PC-9 (cell line): Measurements from ENCODE around the gene PITX1. TPM values are rescaled to one million over a fixed set of nuclear protein-coding genes. Genes with fewer than 3 reads are reported as not detected.

Experiments used
- BruUV-seq: library from RNA; stranded (reverse); fragments of 400-500 nt; replicated peaks from 2 replicates; lab custom pipeline; 2021; lab: Mats Ljungman, UMichigan
- CTCF ChIA-PET: fragments of 300-600 bp; sonication (Branson Sonifier 250); formaldehyde crosslinking; loops from one replicate; lab custom pipeline; 2022; ENCODE audit warnings: antibody characterized with exemption; lab: Charles Lee
- POLR2A ChIA-PET: fragments of 300-600 bp; sonication (Branson Sonifier 250); formaldehyde crosslinking; loops from one replicate; lab custom pipeline; 2022; ENCODE audit warnings: antibody characterized with exemption; ENCODE audit not compliant: unreplicated experiment; lab: Charles Lee
- DNase-seq, 2 experiments: peaks; one replicate each; pipeline versions ENCODE4 v3.0.0 to v3.0.0-alpha.2; 2015 to 2022; ENCODE audit warnings: mixed read lengths in 1 of 2
- H2AFZ ChIP-seq: fragments of 200-600 bp; sonication (generic); 2 replicates; pipeline ENCODE4 v1.8.1; 2017; ENCODE audit warnings: antibody characterized with exemption
- H3F3A ChIP-seq: fragments of 200-600 bp; sonication (generic); 2 replicates; pipeline ENCODE4 v1.8.1; 2017; ENCODE audit warnings: antibody characterized with exemption, mild to moderate bottlenecking, low read depth; ENCODE audit not compliant: insufficient read depth
- H3K27ac ChIP-seq: fragments of 200-600 bp; sonication (generic); 2 replicates; pipeline ENCODE4 v1.6.1; 2016; ENCODE audit warnings: mixed run types
- H3K27me3 ChIP-seq: fragments of 200-600 bp; sonication (generic); 2 replicates; pipeline ENCODE4 v1.6.1; 2016; ENCODE audit warnings: low read depth, mixed run types; ENCODE audit not compliant: insufficient read depth
- H3K36me3 ChIP-seq: fragments of 200-600 bp; sonication (generic); 2 replicates; pipeline ENCODE4 v1.6.1; 2016; ENCODE audit warnings: low read depth, mixed run types
- H3K4me1 ChIP-seq: fragments of 200-600 bp; sonication (generic); replicated peaks from 2 replicates; pipeline ENCODE4 v1.6.1; 2016; ENCODE audit warnings: mixed run types; ENCODE audit not compliant: insufficient read depth
- H3K4me2 ChIP-seq: fragments of 200-600 bp; sonication (generic); 2 replicates; pipeline ENCODE4 v1.6.1; 2017; ENCODE audit warnings: mixed run types
- H3K4me3 ChIP-seq: fragments of 200-600 bp; sonication (generic); 2 replicates; pipeline ENCODE4 v1.6.1; 2016; ENCODE audit warnings: mixed run types
- H3K79me2 ChIP-seq: fragments of 200-600 bp; sonication (generic); 2 replicates; pipeline ENCODE4 v1.6.1; 2017; ENCODE audit warnings: low read depth, mixed run types
- H3K9me2 ChIP-seq: fragments of 200-600 bp; sonication (generic); 2 replicates; pipeline ENCODE4 v1.8.1; 2017; ENCODE audit warnings: mild to moderate bottlenecking; ENCODE audit not compliant: insufficient read depth
- H3K9me3 ChIP-seq: fragments of 200-600 bp; sonication (generic); 2 replicates; pipeline ENCODE4 v1.8.1; 2016; ENCODE audit warnings: low read depth; ENCODE audit not compliant: insufficient read depth
- H4K20me1 ChIP-seq: fragments of 200-600 bp; sonication (generic); 2 replicates; pipeline ENCODE4 v1.8.1; 2017; ENCODE audit not compliant: insufficient read depth
- CTCF ChIP-seq: fragments of 200-600 bp; sonication (generic); conservative IDR thresholded peaks from 2 replicates; pipeline ENCODE4 v1.6.1; 2017; ENCODE audit warnings: mixed run types, antibody characterized with exemption, mild to moderate bottlenecking, moderate library complexity
- EZH2 ChIP-seq: fragments of 200-600 bp; sonication (generic); IDR thresholded peaks from 2 replicates; pipeline ENCODE4 v1.8.0; 2017; ENCODE audit warnings: antibody characterized with exemption, low read depth
- intact Hi-C: fragments of 100-400 bp; cut with micrococcal nuclease; formaldehyde crosslinking; loops from one replicate; pipeline ENCODE4 v1.10.0; 2022; ENCODE audit not compliant: unreplicated experiment
- total RNA-seq: library from RNA; stranded (reverse); gene quantifications from 2 replicates; pipeline ENCODE4 v1.2.3, GENCODE V29; 2021

PITX1 gene
- total RNA-seq, 1 experiment from 2014 or later, result 27.8 TPM

- intact Hi-C loops, result no loop called here
- Histone ChIP-seq H3K27ac (no peak overlapping the region), H3K9me2 (no peaks in the 10 kb centered on the region), H4K20me1 (no peaks in the 10 kb centered on the region), H3K4me1 (no peaks in the 10 kb centered on the region), H3K79me2 (no peaks in the 10 kb centered on the region), H2AFZ (no peak overlapping the region), H3K27me3 (no peaks in the 10 kb centered on the region), H3K4me3 (no peak overlapping the region), H3K9me3 (no peaks in the 10 kb centered on the region), H3K4me2 (no peak overlapping the region), H3F3A (no peaks in the 10 kb centered on the region), H3K36me3 (no peaks in the 10 kb centered on the region)
- TF ChIP-seq CTCF, result no peak
- no peak for TF ChIP-seq EZH2
- BruUV-seq, result no TSS peak
- ChIA-PET POLR2A (no interaction called here), CTCF (no interaction called here)
- peak in 1 of 2 experiments; percentile 36 for DNase-seq
These were observed 38.6 kb upstream of the PITX1 start for GRCh38 chr5:135072387-135073281.

- Histone ChIP-seq H3K79me2 (no peaks in the 10 kb centered on the region), H3K27ac (no peak overlapping the region), H3K27me3 (no peaks in the 10 kb centered on the region), H3K9me2 (no peaks in the 10 kb centered on the region), H3K36me3 (no peaks in the 10 kb centered on the region), H3K4me3 (no peak overlapping the region), H3K9me3 (no peaks in the 10 kb centered on the region), H3K4me1 (no peaks in the 10 kb centered on the region), H3K4me2 (no peak overlapping the region), H2AFZ (no peak overlapping the region), H4K20me1 (no peaks in the 10 kb centered on the region), H3F3A (no peaks in the 10 kb centered on the region)
- BruUV-seq, result no TSS peak
- ChIA-PET CTCF (no interaction called here), POLR2A (no interaction called here)
- no peak for DNase-seq
- TF ChIP-seq EZH2 (no peak), CTCF (no peak)
- intact Hi-C loops, result no loop called here
These were observed 37.3 kb upstream of the PITX1 start for GRCh38 chr5:135071311-135071710.

- H3F3A ChIP-seq, result no peaks in the 10 kb centered on the region
- H3K9me2 ChIP-seq, result no peaks in the 10 kb centered on the region
- intact Hi-C loops, result loop anchor here (10.0 kb wide), 1 partner anchor 55 kb away; no protein-coding TSS in a partner anchor
- no peaks in the 10 kb centered on the region for H3K27me3 ChIP-seq
- no peaks in the 10 kb centered on the region for H4K20me1 ChIP-seq
- H3K4me2 ChIP-seq, result no peak overlapping the region
- ChIA-PET POLR2A (interaction anchor here (0.5 kb wide), 1 partner anchor 306 kb away, joined by 3 read pairs; no protein-coding TSS in a partner anchor), CTCF (no interaction called here)
- BruUV-seq, result no TSS peak
- no peaks in the 10 kb centered on the region for H3K9me3 ChIP-seq
- H2AFZ ChIP-seq, result no peak overlapping the region
- H3K27ac ChIP-seq, result no peak overlapping the region
- no peak overlapping the region for H3K4me3 ChIP-seq
- H3K36me3 ChIP-seq, result no peaks in the 10 kb centered on the region
- TF ChIP-seq CTCF (no peak), EZH2 (no peak)
- no peaks in the 10 kb centered on the region for H3K79me2 ChIP-seq
- H3K4me1 ChIP-seq, result no peaks in the 10 kb centered on the region
- DNase-seq, result no peak
These were observed 36.0 kb upstream of the PITX1 start for GRCh38 chr5:135069895-135070657.
